IgD-negative memory B cell (primary cell): Measurements from ENCODE around the gene TK1. TPM values are rescaled to one million over a fixed set of nuclear protein-coding genes. Genes with fewer than 3 reads are reported as not detected.

Experiments
- H3K27ac Mint-ChIP-seq, 3 donors: one replicate each; pipeline ENCODE4 v1.8.0; 2020 to 2022; ENCODE audit warnings: mild to moderate bottlenecking in 3 of 3, mixed read lengths in 3 of 3, moderate library complexity in 1 of 3
- H3K27me3 Mint-ChIP-seq: one replicate; pipeline ENCODE4 v1.8.0; 2021; ENCODE audit warnings: mixed read lengths
- H3K36me3 Mint-ChIP-seq: one replicate; pipeline ENCODE4 v1.8.0; 2020; ENCODE audit warnings: mild to moderate bottlenecking, mixed read lengths
- H3K4me1 Mint-ChIP-seq, 3 donors: one replicate each; pipeline ENCODE4 v1.8.0; 2020 to 2022; ENCODE audit warnings: mixed read lengths in 3 of 3, mild to moderate bottlenecking in 1 of 3
- H3K4me3 Mint-ChIP-seq, 4 donors: one replicate each; pipeline ENCODE4 v1.8.0; 2020 to 2022; ENCODE audit warnings: mild to moderate bottlenecking in 4 of 4, mixed read lengths in 4 of 4, moderate library complexity in 3 of 4
- H3K9me3 Mint-ChIP-seq, 3 donors: one replicate each; pipeline ENCODE4 v1.8.0; 2020 to 2021; ENCODE audit warnings: mixed read lengths in 3 of 3, mild to moderate bottlenecking in 1 of 3
- polyA plus RNA-seq: library from polyadenylated mRNA; unstranded; fragments of 300-500 nt; fragmentation: Illumina TruSeq; gene quantifications from one replicate; pipeline ENCODE4 v1.2.3, GENCODE V29; 2021

Gene TK1
- polyA plus RNA-seq, 1 donor from 2014 or later, result 7.0 TPM

GRCh38 chr17:78132084-78132676, 54.7 kb downstream of the TK1 start:
- Mint-ChIP-seq H3K27me3 (no peaks in the 10 kb centered on the region), H3K9me3 (no peaks in the 10 kb centered on the region), H3K27ac (peak overlapping the region; percentile 70 to 97 (median 94)), H3K4me3 (peak overlapping the region; percentile 47 to 99 (median 96)), H3K36me3 (peaks cover 5% of the 10 kb centered on the region), H3K4me1 (peaks cover 29 to 45% (median 42%) of the 10 kb centered on the region in 3 donors)

- no peaks in the 10 kb centered on the region for H3K9me3 Mint-ChIP-seq
- H3K27me3 Mint-ChIP-seq, result no peaks in the 10 kb centered on the region
- peak overlapping the region; percentile 96 to 98 (median 98) for H3K27ac Mint-ChIP-seq
- peaks cover 4% of the 10 kb centered on the region for H3K36me3 Mint-ChIP-seq
- peaks cover 31 to 43% (median 38%) of the 10 kb centered on the region in 3 donors for H3K4me1 Mint-ChIP-seq
- peak overlapping the region; percentile 94 to 99 (median 96) for H3K4me3 Mint-ChIP-seq
Measured at GRCh38 chr17:78131172-78132083, 55.4 kb downstream of the TK1 start.

DNA sequence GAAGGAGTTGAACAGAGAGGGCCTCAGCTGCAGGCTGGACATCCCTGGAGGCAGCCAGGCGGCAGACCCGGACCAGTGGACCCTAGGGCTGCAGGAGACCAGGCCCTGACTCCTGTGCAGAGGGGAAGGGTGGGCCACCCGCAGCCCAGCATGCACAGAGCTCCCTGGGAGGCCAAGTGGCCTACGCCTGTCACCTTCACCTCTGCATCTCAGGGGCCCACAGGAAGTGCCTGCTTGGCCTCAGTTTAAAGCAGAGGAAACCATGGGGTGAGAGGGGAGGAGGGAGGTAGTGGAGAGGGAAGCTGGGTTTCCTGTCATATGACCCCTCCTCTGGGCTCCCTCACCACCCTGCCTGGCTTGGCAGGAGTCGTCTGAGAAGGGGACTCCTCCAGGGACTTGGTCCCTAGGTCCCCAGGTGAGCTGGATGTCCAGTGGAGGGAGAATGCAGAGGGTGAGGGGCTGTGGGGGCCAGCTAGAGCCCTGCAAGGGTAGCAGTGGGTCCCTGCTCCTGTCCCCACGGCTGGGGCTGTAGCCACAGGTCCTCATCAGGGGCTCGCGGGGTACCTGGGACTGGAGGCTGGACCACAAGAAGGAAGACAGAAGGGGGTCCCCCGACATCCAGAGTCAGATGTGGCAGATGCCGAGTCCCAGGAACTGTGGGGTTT, 56.3 kb downstream of the TK1 start, which contains the start of gene TMC8:
TMC8 (plus strand) TSS at position 335 of the 665 bp plus-strand sequence. CDS start 818 bp downstream, outside the sequence.
- H3K4me3 Mint-ChIP-seq, result peak within 1 kb of the TSS; percentile 94 to 99 (median 96)
- H3K9me3 Mint-ChIP-seq, result no peaks in the 10 kb centered on the region
- H3K27me3 Mint-ChIP-seq, result no peaks in the 10 kb centered on the region
- peaks cover 4% of the 10 kb centered on the region for H3K36me3 Mint-ChIP-seq
- peaks cover 26 to 40% (median 36%) of the 10 kb centered on the region in 3 donors for H3K4me1 Mint-ChIP-seq
- peak within 1 kb of the TSS; percentile 96 to 98 (median 98) for H3K27ac Mint-ChIP-seq

DNA sequence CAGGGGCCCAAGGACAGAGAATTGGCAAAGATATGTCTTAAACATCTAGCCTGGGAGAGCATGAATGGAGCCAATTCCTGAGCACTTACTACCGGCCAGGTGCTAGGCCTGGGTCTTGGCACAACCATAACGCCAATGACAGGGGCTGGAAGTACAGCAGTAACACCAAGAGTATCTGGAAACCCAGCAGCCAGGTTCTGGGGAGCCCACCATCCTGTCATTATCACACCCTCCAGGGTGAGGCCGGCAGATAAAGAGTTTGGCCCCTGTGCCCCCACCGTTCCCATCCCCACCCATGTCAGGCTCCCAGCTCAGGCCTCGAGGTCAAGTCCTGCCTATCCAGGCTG, 56.8 kb downstream of the TK1 start:
- peak overlapping the region; percentile 96 to 98 (median 98) for H3K27ac Mint-ChIP-seq
- H3K4me1 Mint-ChIP-seq, result peaks cover 26 to 38% (median 32%) of the 10 kb centered on the region in 3 donors
- no peaks in the 10 kb centered on the region for H3K27me3 Mint-ChIP-seq
- H3K36me3 Mint-ChIP-seq, result peaks cover 4% of the 10 kb centered on the region
- H3K9me3 Mint-ChIP-seq, result no peaks in the 10 kb centered on the region
- H3K4me3 Mint-ChIP-seq, result peak overlapping the region; percentile 94 to 99 (median 96)

DNA sequence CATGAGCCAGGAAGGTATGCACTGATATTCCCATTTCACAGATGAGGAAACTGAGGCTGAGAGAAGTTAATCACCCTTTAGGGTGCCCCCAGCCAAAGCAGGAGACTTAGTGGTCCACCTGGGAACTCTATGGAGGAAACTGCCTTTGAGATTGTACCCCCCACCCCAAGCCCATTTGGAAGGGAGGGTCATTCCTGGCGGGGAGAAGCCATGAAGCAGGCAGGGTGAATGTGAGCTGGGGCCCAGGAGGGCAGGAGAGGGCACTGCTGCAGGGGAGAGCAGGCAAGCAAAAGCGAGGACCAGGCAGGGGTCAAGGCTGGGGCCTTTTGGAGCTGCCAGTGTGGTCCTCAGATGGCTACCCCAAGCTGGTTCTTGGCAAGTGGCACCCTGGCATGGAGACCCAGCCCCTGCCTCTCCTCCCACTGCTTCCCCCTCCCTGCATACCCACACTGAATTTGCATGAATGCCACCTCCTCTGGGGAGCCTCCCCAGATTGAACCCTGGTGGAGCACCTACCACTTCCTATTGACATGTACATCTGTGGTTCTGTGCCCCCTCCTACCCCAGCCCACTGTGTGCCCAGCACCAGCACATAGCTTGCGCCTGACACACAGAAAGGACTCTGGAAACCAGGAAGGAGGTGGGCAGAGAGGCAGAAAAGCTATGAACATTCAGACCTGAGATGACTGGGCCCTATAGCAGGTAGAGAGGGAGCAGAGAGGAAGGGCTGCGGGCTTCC, 57.3 kb downstream of the TK1 start:
- no peaks in the 10 kb centered on the region for H3K27me3 Mint-ChIP-seq
- H3K9me3 Mint-ChIP-seq, result no peaks in the 10 kb centered on the region
- peak overlapping the region; percentile 94 to 99 (median 96) for H3K4me3 Mint-ChIP-seq
- peak overlapping the region; percentile 96 to 98 (median 98) for H3K27ac Mint-ChIP-seq
- peaks cover 27 to 36% (median 32%) of the 10 kb centered on the region in 3 donors for H3K4me1 Mint-ChIP-seq
- peaks cover 4% of the 10 kb centered on the region for H3K36me3 Mint-ChIP-seq

DNA sequence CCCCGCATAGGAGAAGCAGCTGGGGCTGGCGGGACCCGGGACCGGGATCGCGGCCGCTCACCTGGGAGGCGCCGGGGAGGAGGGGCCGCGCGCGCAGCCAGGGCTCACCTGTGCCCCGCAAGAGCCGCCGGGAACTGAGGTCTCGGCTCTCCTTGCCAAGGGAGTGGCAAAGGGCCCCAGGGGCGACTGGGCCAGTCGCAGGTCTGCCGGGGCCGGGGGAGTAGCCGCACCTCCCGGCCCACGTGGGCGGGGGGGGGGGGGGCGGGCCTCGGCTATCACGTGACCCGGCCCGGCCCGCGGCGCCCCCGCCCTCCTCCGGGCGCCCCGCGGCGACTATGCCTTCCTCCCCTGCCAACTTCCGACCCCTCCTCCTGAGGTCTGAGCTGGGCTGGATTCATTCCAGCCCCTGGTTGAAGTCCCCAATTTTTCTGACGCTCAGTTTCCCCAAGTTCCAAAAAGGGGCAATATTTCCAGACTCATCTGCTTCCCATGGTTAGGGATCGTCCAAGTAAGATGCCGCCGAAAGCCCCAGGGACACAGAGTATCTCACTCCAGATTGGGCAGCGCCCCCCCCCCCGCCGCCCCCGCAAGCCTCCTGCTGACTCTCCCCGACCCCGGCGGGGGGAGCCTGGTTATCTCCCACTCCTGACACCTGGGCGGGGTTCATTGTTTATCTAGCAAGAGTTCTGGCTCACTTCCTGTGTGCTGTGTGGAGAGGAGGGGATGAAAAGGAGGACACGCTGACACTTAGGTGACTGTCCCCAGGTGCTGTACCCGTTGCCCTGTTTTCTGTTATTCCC, 58.1 kb downstream of the TK1 start, which contains the start of gene TMC6:
TMC6 (minus strand) TSS at position 205 of the 800 bp plus-strand sequence. CDS start 1,923 bp downstream, outside the sequence.
- Mint-ChIP-seq H3K4me3 (peak within 1 kb of the TSS; percentile 94 to 99 (median 96)), H3K27ac (peak within 1 kb of the TSS; percentile 96 to 100 (median 98)), H3K36me3 (peaks cover 4% of the 10 kb centered on the region), H3K27me3 (no peaks in the 10 kb centered on the region), H3K9me3 (no peaks in the 10 kb centered on the region), H3K4me1 (peaks cover 22 to 34% (median 28%) of the 10 kb centered on the region in 3 donors)

DNA sequence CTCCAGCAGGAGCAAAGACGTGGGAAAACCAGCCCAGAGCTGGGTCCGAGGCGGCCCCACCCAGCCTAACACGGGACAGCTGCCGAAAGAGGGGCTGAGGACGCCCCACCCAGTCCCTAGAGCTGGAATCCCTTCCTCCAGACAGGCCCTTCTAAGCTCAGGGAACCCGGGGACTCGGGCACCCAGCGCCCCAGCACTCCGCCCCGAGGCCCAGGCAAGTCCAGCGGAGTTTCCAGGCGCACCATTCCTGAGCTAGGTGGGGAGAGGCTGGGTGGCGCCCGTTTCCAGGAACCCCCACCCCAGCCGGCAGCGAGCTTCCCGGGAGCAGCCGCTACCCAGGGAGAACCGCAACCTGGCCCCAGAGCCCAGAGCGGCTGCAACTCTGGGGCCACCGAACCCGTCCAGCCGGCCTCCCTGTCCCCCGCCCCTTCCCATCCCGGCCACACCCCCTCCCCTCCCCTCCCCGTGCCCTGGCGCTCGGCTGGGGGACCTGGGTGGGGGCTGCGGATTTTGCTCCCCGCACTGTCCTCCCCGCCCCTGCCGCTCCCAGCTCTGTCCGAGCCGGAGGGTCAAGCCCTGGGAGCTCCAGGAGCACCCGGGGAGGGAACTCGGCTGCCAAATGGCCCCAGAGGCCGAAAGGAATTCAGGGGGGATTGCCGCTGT, 58.8 kb downstream of the TK1 start:
- Mint-ChIP-seq H3K9me3 (no peaks in the 10 kb centered on the region), H3K27me3 (no peaks in the 10 kb centered on the region), H3K36me3 (peaks cover 4% of the 10 kb centered on the region), H3K4me1 (peaks cover 22 to 34% (median 29%) of the 10 kb centered on the region in 3 donors), H3K4me3 (peak overlapping the region; percentile 94 to 98 (median 96)), H3K27ac (peak overlapping the region; percentile 91 to 100 (median 95))

- no peaks in the 10 kb centered on the region for H3K9me3 Mint-ChIP-seq
- H3K4me3 Mint-ChIP-seq, result peak overlapping the region; percentile 94 to 98 (median 96)
Measured at GRCh38 chr17:78127239-78127887, 59.5 kb downstream of the TK1 start.

GRCh38 chr17:78126895-78127238, 60.0 kb downstream of the TK1 start:
- H3K36me3 Mint-ChIP-seq, result peaks cover 4% of the 10 kb centered on the region
- peak overlapping the region; percentile 94 to 98 (median 96) for H3K4me3 Mint-ChIP-seq
- H3K27me3 Mint-ChIP-seq, result no peaks in the 10 kb centered on the region

More at GRCh38 chr17:78127239-78127887, 59.5 kb downstream of the TK1 start:
- peaks cover 4% of the 10 kb centered on the region for H3K36me3 Mint-ChIP-seq
- peak overlapping the region; percentile 91 to 100 (median 95) for H3K27ac Mint-ChIP-seq
- peaks cover 22 to 34% (median 30%) of the 10 kb centered on the region in 3 donors for H3K4me1 Mint-ChIP-seq
- no peaks in the 10 kb centered on the region for H3K27me3 Mint-ChIP-seq

GRCh38 chr17:78125976-78126894, 60.6 kb downstream of the TK1 start:
- Mint-ChIP-seq H3K9me3 (no peaks in the 10 kb centered on the region), H3K4me1 (peaks cover 22 to 40% (median 37%) of the 10 kb centered on the region in 3 donors), H3K36me3 (peaks cover 4% of the 10 kb centered on the region), H3K27me3 (no peaks in the 10 kb centered on the region), H3K4me3 (peak overlapping the region; percentile 85 to 96 (median 94)), H3K27ac (peak overlapping the region in 2 of 3 donors; percentile 81 to 100)

More at GRCh38 chr17:78126895-78127238, 60.0 kb downstream of the TK1 start:
- Mint-ChIP-seq H3K9me3 (no peaks in the 10 kb centered on the region), H3K4me1 (peaks cover 22 to 35% (median 33%) of the 10 kb centered on the region in 3 donors), H3K27ac (peak overlapping the region; percentile 91 to 100 (median 95))

DNA sequence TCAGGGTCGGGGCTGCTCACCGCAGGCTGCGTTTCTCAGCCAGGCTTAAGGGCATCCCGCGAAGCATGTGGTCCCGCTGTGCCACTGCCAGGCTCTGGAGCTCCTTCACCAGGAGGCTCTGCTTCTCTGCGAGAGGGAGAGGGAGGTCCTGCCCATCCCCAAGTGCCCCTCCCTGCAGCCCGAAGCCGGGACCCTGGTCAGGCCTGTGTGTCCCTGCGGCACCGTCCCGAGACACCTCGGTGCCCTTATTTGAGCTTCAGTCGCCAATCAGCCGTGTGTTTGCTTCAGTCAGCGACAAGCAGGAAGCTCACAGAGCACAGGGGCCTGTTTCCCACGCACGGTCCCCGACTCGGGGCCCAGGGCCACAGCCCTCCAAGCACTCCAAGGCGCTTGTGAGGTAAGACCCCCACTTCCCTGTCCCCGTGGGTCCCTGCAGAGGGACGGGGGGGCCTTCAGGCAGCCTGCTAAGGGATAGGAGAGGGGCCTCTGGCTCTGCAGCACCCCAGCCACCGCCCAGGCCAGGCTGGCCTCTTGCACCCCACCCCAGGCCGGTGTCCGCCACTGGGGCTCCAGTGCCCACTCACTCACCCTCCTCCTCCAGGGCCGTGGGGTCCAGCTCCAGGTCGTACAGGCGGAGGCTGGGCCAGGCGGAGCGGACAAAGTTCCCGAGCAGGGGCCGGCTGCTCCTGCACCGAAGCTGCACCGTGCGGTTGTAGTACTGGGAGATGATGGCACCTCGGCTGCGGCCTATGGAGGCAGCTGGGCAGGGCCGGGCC, 61.5 kb downstream of the TK1 start:
- Mint-ChIP-seq H3K27me3 (no peaks in the 10 kb centered on the region), H3K9me3 (no peaks in the 10 kb centered on the region), H3K4me3 (peak overlapping the region; percentile 34 to 94 (median 52)), H3K27ac (peak overlapping the region in 2 of 3 donors; percentile 81 to 100), H3K36me3 (no peaks in the 10 kb centered on the region), H3K4me1 (peaks cover 22 to 45% (median 41%) of the 10 kb centered on the region in 3 donors)
